OCI-M1 (cell line): ENCODE measurements around the gene FAM170A.

Experiments
- DNase-seq: peaks from one replicate; lab custom pipeline; 2025; lab: John Stamatoyannopoulos, UW

FAM170A gene

GRCh38 chr5:119629339-119629738 lies at the start of gene FAM170A:
TSS of gene FAM170A (plus strand) at chr5:119629558. CDS start at chr5:119629769, 211 bp downstream.
- DNase-seq: no peak

GRCh38 chr5:119582987-119583386 lies 46.4 kb upstream of the FAM170A start:
- DNase-seq: no peak

- DNase-seq: no peak
These were observed 45.7 kb upstream of the FAM170A start for GRCh38 chr5:119583684-119584083.

GRCh38 chr5:119596046-119596445 lies 33.3 kb upstream of the FAM170A start:
- no peak for DNase-seq

GRCh38 chr5:119597728-119598298 lies 31.5 kb upstream of the FAM170A start:
- no peak for DNase-seq

- DNase-seq: no peak
These were observed 15.4 kb upstream of the FAM170A start for GRCh38 chr5:119613937-119614336.

GRCh38 chr5:119614838-119615237 lies 14.5 kb upstream of the FAM170A start:
- peak; percentile 26 for DNase-seq

- no peak for DNase-seq
These were observed 3.3 kb upstream of the FAM170A start for GRCh38 chr5:119626086-119626485.

GRCh38 chr5:119630752-119631440 lies 1.5 kb downstream of the FAM170A start:
- no peak for DNase-seq

- no peak for DNase-seq
These were observed 2.3 kb downstream of the FAM170A start for GRCh38 chr5:119631660-119632059.

- no peak for DNase-seq
These were observed 22.1 kb downstream of the FAM170A start for GRCh38 chr5:119651486-119651885.

- DNase-seq: peak; percentile 0
These were observed 25.7 kb downstream of the FAM170A start for GRCh38 chr5:119655061-119655460.

- DNase-seq: no peak
These were observed 26.7 kb downstream of the FAM170A start for GRCh38 chr5:119656023-119656422.

GRCh38 chr5:119666542-119666941 lies 37.2 kb downstream of the FAM170A start:
- DNase-seq: no peak

- DNase-seq: no peak
These were observed 49.1 kb downstream of the FAM170A start for GRCh38 chr5:119678351-119679028.

GRCh38 chr5:119680080-119680479 lies 50.7 kb downstream of the FAM170A start:
- DNase-seq: no peak

- DNase-seq: peak; percentile 0
These were observed 52.4 kb downstream of the FAM170A start for GRCh38 chr5:119681734-119682133.

- no peak for DNase-seq
These were observed 53.0 kb downstream of the FAM170A start for GRCh38 chr5:119682372-119682771.
